Measurements from ENCODE around the gene CDC34. TPM values are rescaled to one million over a fixed set of nuclear protein-coding genes. Genes with fewer than 3 reads are reported as not detected.

CDC34 gene
- total RNA-seq, 1 experiment from 2014 or later = 61.3 TPM

- no peak for DNase-seq (ENCODE audit: unreplicated experiment)
- Mint-ChIP-seq H3K27ac (ENCODE audit: low read depth, unreplicated experiment) (no peak overlapping the region), H3K9me3 (ENCODE audit: unreplicated experiment) (no peaks in the 10 kb centered on the region), H3K4me1 (ENCODE audit: insufficient read depth, unreplicated experiment) (peaks cover 13% of the 10 kb centered on the region), H3K4me3 (ENCODE audit: unreplicated experiment) (no peak overlapping the region), H3K36me3 (ENCODE audit: insufficient read depth, unreplicated experiment) (no peaks in the 10 kb centered on the region), H3K27me3 (ENCODE audit: insufficient read depth, unreplicated experiment) (peaks cover 1% of the 10 kb centered on the region)
- ChIA-PET POLR2A (no interaction called here), CTCF (interaction anchor here (1.3 kb wide), 1 partner anchor 9 kb away, joined by 9 read pairs; the partner anchor contains the start of gene MADCAM1)
- TF ChIP-seq CTCF (IDR thresholded peaks at IDR 0.05; ENCODE audit: unreplicated experiment) = no peak
- intact Hi-C loops (cut with micrococcal nuclease) = loop anchor here (5.0 to 10.0 kb wide), 2 partner anchors 120 to 162 kb away; partner anchors contain the start of gene MIER2
- no TSS peak for BruUV-seq (replicated peaks)
Observed at GRCh38 chr19:504616-505015, 26.9 kb upstream of the CDC34 start.

GRCh38 chr19:506404-507285 lies 24.9 kb upstream of the CDC34 start:
- CTCF ChIA-PET = interaction anchor here (0.6 to 1.5 kb wide), 11 partner anchors 12 to 1846 kb away, joined by 3 to 9 read pairs (median 4); partner anchors contain the start of gene CDC34
- Mint-ChIP-seq H3K4me1 (ENCODE audit: insufficient read depth, unreplicated experiment) (peaks cover 24% of the 10 kb centered on the region), H3K36me3 (ENCODE audit: insufficient read depth, unreplicated experiment) (no peaks in the 10 kb centered on the region), H3K4me3 (ENCODE audit: unreplicated experiment) (peak overlapping the region; percentile 82), H3K9me3 (ENCODE audit: unreplicated experiment) (no peaks in the 10 kb centered on the region), H3K27me3 (ENCODE audit: insufficient read depth, unreplicated experiment) (no peaks in the 10 kb centered on the region), H3K27ac (ENCODE audit: low read depth, unreplicated experiment) (peak overlapping the region; percentile 98)
- POLR2A ChIA-PET = interaction anchor here (0.6 to 2.9 kb wide), 10 partner anchors 14 to 668 kb away, joined by 3 to 24 read pairs (median 3); partner anchors contain the start of gene CDC34
- intact Hi-C loops (cut with micrococcal nuclease) = loop anchor here (2.0 to 10.0 kb wide), 3 partner anchors 18 to 164 kb away; partner anchors contain the start of gene MIER2
- peak; percentile 100 for DNase-seq (ENCODE audit: unreplicated experiment)
- TSS peak; percentile 63 for BruUV-seq (replicated peaks)
- peak; percentile 95 for TF ChIP-seq CTCF (IDR thresholded peaks at IDR 0.05; ENCODE audit: unreplicated experiment)

DNA sequence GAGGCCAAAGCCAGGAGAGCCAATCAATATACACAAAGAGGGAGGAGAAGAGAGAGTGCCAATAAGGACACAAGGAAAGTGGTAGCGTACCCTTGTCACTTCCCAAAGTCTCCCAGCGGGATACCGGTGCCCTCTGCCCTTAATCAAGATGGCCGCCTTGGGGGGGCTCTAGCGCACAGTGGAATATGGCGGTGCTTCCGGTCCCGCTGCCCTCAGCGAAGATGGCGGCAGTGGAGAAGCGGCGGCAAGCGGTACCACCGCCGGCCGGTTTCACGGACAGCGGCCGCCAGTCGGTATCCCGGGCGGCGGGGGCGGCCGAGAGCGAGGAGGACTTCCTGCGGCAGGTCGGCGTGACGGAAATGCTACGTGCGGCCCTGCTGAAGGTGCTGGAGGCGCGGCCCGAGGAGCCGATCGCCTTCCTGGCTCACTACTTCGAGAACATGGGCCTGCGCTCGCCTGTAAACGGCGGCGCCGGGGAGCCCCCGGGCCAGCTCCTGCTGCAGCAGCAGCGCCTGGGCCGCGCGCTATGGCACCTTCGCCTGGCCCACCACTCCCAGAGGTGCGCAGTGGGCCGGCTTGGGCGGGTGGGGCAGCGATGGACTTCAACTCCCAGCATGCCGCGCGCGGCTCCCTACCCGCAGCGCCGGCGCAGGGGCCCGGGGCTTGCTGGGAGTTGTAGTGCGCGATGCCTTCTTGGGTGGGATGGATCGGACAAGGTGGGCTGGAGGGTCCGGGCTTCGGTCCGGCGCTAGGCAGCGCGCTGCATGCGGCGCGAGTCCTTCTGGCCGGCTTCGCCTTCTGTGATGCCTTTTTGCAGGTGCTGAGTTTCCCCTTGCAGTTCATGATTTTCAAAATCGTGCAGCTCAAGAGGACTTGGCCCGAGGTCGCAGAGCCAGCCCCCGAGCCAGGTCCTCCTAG lies 24.0 kb upstream of the CDC34 start, which contains the start of gene TPGS1:
Gene TPGS1 (plus strand): TSS at position 212 of the 918 bp plus-strand sequence. CDS start 10 bp downstream, at position 222.
- peak; percentile 77 for DNase-seq (ENCODE audit: unreplicated experiment)
- no TSS peak for BruUV-seq (replicated peaks)
- intact Hi-C loops (cut with micrococcal nuclease) = loop anchor here (2.0 to 10.0 kb wide), 3 partner anchors 19 to 165 kb away; partner anchors contain the start of gene MIER2
- ChIA-PET CTCF (interaction anchor here (0.7 to 1.5 kb wide), 7 partner anchors 12 to 241 kb away, joined by 3 to 9 read pairs (median 4); partner anchors contain the start of gene CDC34), POLR2A (interaction anchor here (1.0 to 2.9 kb wide), 6 partner anchors 19 to 197 kb away, joined by 3 to 24 read pairs (median 6); partner anchors contain the start of gene CDC34)
- peak within 1 kb of the TSS; percentile 98 for H3K27ac Mint-ChIP-seq (ENCODE audit: low read depth, unreplicated experiment)
- H3K4me1 Mint-ChIP-seq (ENCODE audit: insufficient read depth, unreplicated experiment) = peaks cover 24% of the 10 kb centered on the region
- no peaks in the 10 kb centered on the region for H3K9me3 Mint-ChIP-seq (ENCODE audit: unreplicated experiment)
- no peaks in the 10 kb centered on the region for H3K27me3 Mint-ChIP-seq (ENCODE audit: insufficient read depth, unreplicated experiment)
- H3K36me3 Mint-ChIP-seq (ENCODE audit: insufficient read depth, unreplicated experiment) = peaks cover 4% of the 10 kb centered on the region
- no peak for TF ChIP-seq CTCF (IDR thresholded peaks at IDR 0.05; ENCODE audit: unreplicated experiment)
- peak within 1 kb of the TSS; percentile 82 for H3K4me3 Mint-ChIP-seq (ENCODE audit: unreplicated experiment)
